ENCODE data around the gene RLN3.

Gene RLN3

GRCh38 chr19:14027856-14028450 is at the start of gene RLN3:
RLN3 (plus strand) TSS chr19:14028148; CDS start chr19:14028205, 57 bp downstream.
- no peak for DNase-seq (ENCODE audit: low read depth in 2 of 2, low spot score in 1 of 2)

GRCh38 chr19:13978351-13979243 is 49.4 kb upstream of the RLN3 start:
- no peak for DNase-seq (ENCODE audit: low read depth in 2 of 2, low spot score in 1 of 2)

GRCh38 chr19:13979244-13979615 is 48.7 kb upstream of the RLN3 start:
- no peak for DNase-seq (ENCODE audit: low read depth in 2 of 2, low spot score in 1 of 2)

GRCh38 chr19:13979686-13980085 is 48.3 kb upstream of the RLN3 start:
- no peak for DNase-seq (ENCODE audit: low read depth in 2 of 2, low spot score in 1 of 2)

GRCh38 chr19:13980340-13980739 is 47.6 kb upstream of the RLN3 start:
- no peak for DNase-seq (ENCODE audit: low read depth in 2 of 2, low spot score in 1 of 2)

GRCh38 chr19:13981021-13981420 is 46.9 kb upstream of the RLN3 start:
- DNase-seq (ENCODE audit: low read depth in 2 of 2, low spot score in 1 of 2) = no peak

- DNase-seq (ENCODE audit: low read depth in 2 of 2, low spot score in 1 of 2) = no peak
Measured at GRCh38 chr19:13981467-13981866, 46.5 kb upstream of the RLN3 start.

- no peak for DNase-seq (ENCODE audit: low read depth in 2 of 2, low spot score in 1 of 2)
Measured at GRCh38 chr19:13981988-13982501, 45.9 kb upstream of the RLN3 start.

- DNase-seq (ENCODE audit: low read depth in 2 of 2, low spot score in 1 of 2) = no peak
Measured at GRCh38 chr19:13982773-13983172, 45.2 kb upstream of the RLN3 start.

GRCh38 chr19:13983213-13983889 is 44.6 kb upstream of the RLN3 start:
- DNase-seq (ENCODE audit: low read depth in 2 of 2, low spot score in 1 of 2) = no peak

- DNase-seq (ENCODE audit: low read depth in 2 of 2, low spot score in 1 of 2) = no peak
Measured at GRCh38 chr19:13984186-13984585, 43.8 kb upstream of the RLN3 start.

GRCh38 chr19:13984875-13985741 is 42.8 kb upstream of the RLN3 start:
- no peak for DNase-seq (ENCODE audit: low read depth in 2 of 2, low spot score in 1 of 2)

- DNase-seq (ENCODE audit: low read depth in 2 of 2, low spot score in 1 of 2) = no peak
Measured at GRCh38 chr19:13985771-13986347, 42.1 kb upstream of the RLN3 start.

GRCh38 chr19:13986348-13986904 is 41.5 kb upstream of the RLN3 start:
- DNase-seq (ENCODE audit: low read depth in 2 of 2, low spot score in 1 of 2) = peak; percentile 97

GRCh38 chr19:13987101-13987890 is 40.7 kb upstream of the RLN3 start:
- DNase-seq (ENCODE audit: low read depth in 2 of 2, low spot score in 1 of 2) = no peak

GRCh38 chr19:13989487-13989886 is 38.5 kb upstream of the RLN3 start:
- no peak for DNase-seq (ENCODE audit: low read depth in 2 of 2, low spot score in 1 of 2)

GRCh38 chr19:13990085-13990484 is 37.9 kb upstream of the RLN3 start:
- DNase-seq (ENCODE audit: low read depth in 2 of 2, low spot score in 1 of 2) = no peak

- no peak for DNase-seq (ENCODE audit: low read depth in 2 of 2, low spot score in 1 of 2)
Measured at GRCh38 chr19:13992025-13992424, 35.9 kb upstream of the RLN3 start.

GRCh38 chr19:13993590-13994300 is 34.2 kb upstream of the RLN3 start:
- DNase-seq (ENCODE audit: low read depth in 2 of 2, low spot score in 1 of 2) = no peak

Data from stimulated activated CD8-positive, alpha-beta memory T cell treated with anti-CD3 and anti-CD28 coated beads, Interleukin-4, amount 100 ng/mL, for 4 hours (primary cell).